Neutrophil (primary cell): Measurements from ENCODE around the gene BAZ2A.
A peak's percentile ranks its signal among the peaks of the same experiment; 100 is the strongest.

Experiments
- H3K27ac ChIP-seq: fragments of 200-600 bp; sonication (generic); 2 replicates; pipeline ENCODE4 v1.5.1; 2016; ENCODE audit warnings: mild to moderate bottlenecking, moderate library complexity
- H3K27me3 ChIP-seq: fragments of 200-600 bp; sonication (generic); 2 replicates; pipeline ENCODE4 v1.6.0; 2016; ENCODE audit warnings: mild to moderate bottlenecking
- H3K36me3 ChIP-seq: fragments of 200-600 bp; sonication (generic); 2 replicates; pipeline ENCODE4 v1.5.1; 2017
- H3K4me1 ChIP-seq, 2 experiments: fragments of 200-600 bp in 1 of 2; sonication (generic) in 1 of 2; 1 replicate in 1 of 2; 2 replicates in 1 of 2; pipeline versions ENCODE4 v1.5.1 to v1.6.1; 2013 to 2016; ENCODE audit warnings: low read depth in 1 of 2, low read length in 1 of 2, mild to moderate bottlenecking in 1 of 2, moderate library complexity in 1 of 2; ENCODE audit not compliant: control insufficient read depth in 1 of 2, insufficient read depth in 1 of 2
- H3K4me3 ChIP-seq, 2 experiments: fragments of 200-600 bp in 1 of 2; sonication (generic) in 1 of 2; 1 replicate in 1 of 2; 2 replicates in 1 of 2; pipeline ENCODE4 v1.5.1; 2013 to 2016; ENCODE audit warnings: low read depth in 1 of 2, low read length in 1 of 2, mild to moderate bottlenecking in 1 of 2, moderate library complexity in 1 of 2
- H3K9me3 ChIP-seq: fragments of 200-600 bp; sonication (generic); 2 replicates; pipeline ENCODE4 v1.5.1; 2016
- CTCF ChIP-seq: fragments of 200-600 bp; sonication (generic); IDR thresholded peaks from 2 replicates; pipeline ENCODE4 v1.5.1; 2016; ENCODE audit warnings: antibody characterized with exemption

BAZ2A gene

GRCh38 chr12:56634242-56634836 lies 4.2 kb upstream of the BAZ2A start:
- peak overlapping the region; percentile 95 for H3K27ac ChIP-seq
- H3K9me3 ChIP-seq: no peaks in the 10 kb centered on the region
- peaks cover 18% of the 10 kb centered on the region for H3K36me3 ChIP-seq
- no peak for TF ChIP-seq CTCF
- no peaks in the 10 kb centered on the region for H3K27me3 ChIP-seq
- H3K4me3 ChIP-seq: peak overlapping the region; percentile 67 to 92
- peaks cover 56 to 68% of the 10 kb centered on the region in 2 experiments for H3K4me1 ChIP-seq

- H3K4me3 ChIP-seq: peak overlapping the region; percentile 67 to 92
- H3K9me3 ChIP-seq: no peaks in the 10 kb centered on the region
- peaks cover 11% of the 10 kb centered on the region for H3K36me3 ChIP-seq
- H3K27me3 ChIP-seq: no peaks in the 10 kb centered on the region
- peaks cover 59 to 71% of the 10 kb centered on the region in 2 experiments for H3K4me1 ChIP-seq
- no peak for TF ChIP-seq CTCF
- H3K27ac ChIP-seq: peak overlapping the region; percentile 95
Measured at GRCh38 chr12:56633468-56634241, 3.5 kb upstream of the BAZ2A start.

DNA sequence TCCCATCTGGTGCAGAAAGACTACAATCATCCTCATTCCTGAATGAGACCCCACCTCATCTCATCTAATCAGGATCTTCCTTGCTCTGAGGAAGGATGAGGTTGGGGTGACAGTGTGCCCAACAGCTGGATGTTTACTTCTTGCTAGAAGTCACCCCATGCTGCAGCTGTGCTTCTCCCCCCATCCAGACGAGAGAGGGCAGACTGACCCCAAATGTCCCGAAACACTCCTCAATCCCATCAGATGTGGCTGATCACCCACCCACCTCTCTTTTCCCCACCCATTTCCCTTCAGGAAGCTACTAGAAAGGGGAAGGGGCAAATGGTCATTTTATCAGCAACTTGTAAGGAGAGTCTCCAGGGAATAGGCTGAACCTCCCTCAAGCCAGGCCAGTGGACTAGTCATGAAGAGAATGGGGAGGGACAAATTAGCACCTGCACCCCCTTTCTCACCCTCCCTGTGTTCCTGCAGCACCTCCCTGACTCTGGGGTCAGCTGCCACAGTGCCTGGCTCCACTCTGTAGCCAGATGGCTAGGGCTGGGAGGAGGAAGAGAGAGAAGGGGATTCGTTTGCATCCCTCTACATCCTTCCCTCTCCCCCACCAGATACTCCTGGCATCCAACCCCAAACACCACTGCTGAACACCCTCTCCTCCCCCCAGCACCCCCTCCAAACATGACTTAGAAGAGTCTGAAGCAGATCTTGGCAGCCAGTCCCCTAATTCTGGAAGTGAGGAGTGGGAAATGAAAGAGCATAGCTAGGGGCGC lies 2.8 kb upstream of the BAZ2A start:
- Histone ChIP-seq H3K4me1 (peaks cover 65 to 79% of the 10 kb centered on the region in 2 experiments), H3K27me3 (no peaks in the 10 kb centered on the region), H3K4me3 (peak overlapping the region; percentile 67 to 92), H3K9me3 (no peaks in the 10 kb centered on the region), H3K27ac (peak overlapping the region; percentile 95), H3K36me3 (peaks cover 4% of the 10 kb centered on the region)
- no peak for TF ChIP-seq CTCF

GRCh38 chr12:56631790-56632700 lies 1.9 kb upstream of the BAZ2A start:
- Histone ChIP-seq H3K9me3 (no peaks in the 10 kb centered on the region), H3K36me3 (no peaks in the 10 kb centered on the region), H3K27me3 (no peaks in the 10 kb centered on the region), H3K4me3 (peak overlapping the region; percentile 67 to 92), H3K27ac (peak overlapping the region; percentile 95), H3K4me1 (peaks cover 60 to 72% of the 10 kb centered on the region in 2 experiments)
- no peak for TF ChIP-seq CTCF
